GM19239 (cell line): ENCODE data around the gene BRD1.
"Not testable (repeated sequence)": the region's sequence is repeated elsewhere in the genome, so short reads cannot be mapped to it uniquely, and the experiment has no call there.

Source experiments
- DNase-seq: peaks from one replicate; pipeline ENCODE4 v3.0.0; 2011; ENCODE audit warnings: low spot score; ENCODE audit not compliant: insufficient read length
- FAIRE-seq: peaks from 2 replicates; lab custom pipeline; 2011; peaks lifted over from hg19 to GRCh38; lab: Jason Lieb, UNC

Gene BRD1

DNA sequence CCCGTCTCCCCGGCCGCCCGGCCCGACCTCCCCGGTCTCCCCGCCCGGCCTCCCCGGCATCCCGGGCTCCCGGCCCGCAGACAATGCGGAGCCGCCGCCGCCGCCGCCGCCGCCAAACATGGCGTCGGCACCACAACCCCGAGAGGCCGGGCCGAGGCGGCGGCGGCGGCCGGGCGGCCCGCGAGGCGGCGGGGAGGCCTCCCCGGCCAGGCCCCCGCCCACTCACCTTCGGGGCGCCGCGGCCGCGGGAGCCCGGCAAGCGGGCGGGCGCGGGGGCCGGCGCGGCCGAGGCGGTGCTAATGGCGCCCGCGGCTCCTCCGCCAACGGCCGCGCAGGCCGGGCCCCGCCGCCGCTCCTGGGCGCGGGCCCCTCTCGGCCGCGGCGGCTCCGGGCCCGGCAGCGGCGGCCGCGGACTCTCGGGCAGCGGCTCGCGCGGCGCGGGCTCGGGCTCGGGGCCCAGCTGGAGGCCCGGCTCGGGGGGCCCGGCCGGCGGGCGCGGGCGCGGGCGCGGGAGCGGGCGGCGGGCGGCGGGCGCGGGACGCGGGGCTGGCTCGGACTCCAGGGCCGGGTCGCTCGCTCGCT, 311 bp downstream of the BRD1 start:
- FAIRE-seq (no peak), DNase-seq (no peak)

- DNase-seq (peak; percentile 37), FAIRE-seq (no peak)
These were observed 936 bp downstream of the BRD1 start for GRCh38 chr22:49826603-49827270.

DNA sequence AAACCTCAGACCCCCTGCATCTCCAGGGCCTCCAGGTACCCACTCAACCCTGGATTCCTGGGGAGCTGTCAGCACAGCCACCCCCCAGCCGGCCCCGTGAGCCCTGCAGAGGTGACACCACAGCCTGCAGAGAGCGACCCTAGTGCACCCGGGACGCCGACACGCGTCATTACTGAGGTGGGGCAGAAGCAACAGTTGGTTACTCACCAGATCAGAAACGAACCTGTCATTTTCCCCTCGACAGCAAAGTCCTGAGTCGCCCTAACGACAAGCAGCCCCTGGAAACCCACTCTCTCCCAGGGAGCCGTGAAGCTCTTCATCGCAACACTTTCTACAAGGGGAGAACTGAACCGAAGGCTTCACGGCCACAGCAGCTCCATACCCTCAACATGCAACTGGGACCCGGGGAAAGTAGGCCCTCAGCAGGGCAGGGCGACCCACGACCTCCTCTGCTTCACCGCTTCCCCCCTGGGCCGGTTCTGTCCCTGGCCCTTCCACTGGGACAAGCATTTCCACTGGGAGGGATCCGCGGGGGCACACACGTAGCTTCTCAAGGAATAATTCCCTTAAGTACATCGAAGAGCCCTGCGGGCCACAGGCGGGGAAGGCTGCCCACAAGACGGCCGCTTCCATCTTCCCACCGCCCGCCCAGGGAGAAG, 1.6 kb downstream of the BRD1 start:
- peak; percentile 52 for FAIRE-seq
- DNase-seq, result no peak

DNA sequence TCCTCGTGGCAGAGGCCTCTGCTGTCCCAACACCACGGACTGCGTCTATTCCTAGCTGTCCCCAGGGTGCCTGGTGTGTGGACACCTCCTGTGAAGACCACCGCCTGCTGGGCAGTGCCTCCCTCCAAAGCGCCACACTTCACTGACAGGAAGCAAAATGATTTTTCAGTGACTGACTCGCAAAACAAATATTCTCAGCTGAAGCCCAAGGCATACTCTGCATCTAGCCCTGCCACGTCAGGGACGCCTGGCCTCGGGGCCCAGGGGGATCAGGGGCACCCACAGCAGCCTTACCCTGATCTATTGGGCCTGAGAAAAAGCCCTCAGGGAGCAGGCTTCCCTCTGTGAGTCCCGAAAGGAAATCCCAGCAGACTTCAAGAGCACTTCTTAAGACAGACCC, 2.2 kb downstream of the BRD1 start:
- DNase-seq, result no peak
- FAIRE-seq, result no peak

- no peak for DNase-seq
- no peak for FAIRE-seq
These were observed 2.7 kb downstream of the BRD1 start for GRCh38 chr22:49824936-49825335.

DNA sequence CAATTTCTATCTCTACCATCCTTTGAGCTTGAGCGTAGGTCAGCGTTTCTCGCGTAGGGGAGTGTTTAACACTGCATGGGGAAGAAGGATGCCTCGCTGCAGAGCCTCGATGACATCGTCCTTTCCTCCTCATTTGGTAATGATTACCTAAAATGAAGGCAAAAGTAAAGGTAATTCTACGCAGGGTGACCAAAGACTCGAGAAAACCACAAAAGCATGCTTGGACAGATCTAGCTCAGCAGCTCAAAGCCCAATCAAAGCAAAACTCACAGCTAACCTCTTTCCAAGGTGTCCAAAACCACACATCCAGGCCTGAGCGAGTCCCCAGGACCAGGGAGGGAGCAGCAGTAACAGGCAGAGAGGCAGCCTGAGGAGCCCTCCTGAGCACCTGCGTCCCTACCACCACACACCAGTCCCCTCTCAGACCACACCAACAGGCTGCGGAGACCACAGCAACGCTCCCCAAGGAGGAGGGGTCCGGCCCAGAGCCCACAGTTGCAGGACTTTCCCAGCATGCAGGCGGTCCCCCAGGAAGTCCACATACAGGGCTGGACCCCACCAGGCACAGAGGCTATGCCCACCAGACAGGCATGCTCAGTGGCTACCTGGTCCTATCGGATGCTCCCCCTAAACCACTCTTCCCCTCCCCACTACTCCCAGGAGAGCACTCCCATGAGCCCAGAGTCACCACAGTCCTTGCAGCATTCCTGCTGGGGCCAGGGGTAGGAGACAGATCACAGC, 3.3 kb downstream of the BRD1 start:
- peak; percentile 66 for FAIRE-seq
- peak; percentile 30 for DNase-seq

- FAIRE-seq, result no peak
- no peak for DNase-seq
These were observed 4.2 kb downstream of the BRD1 start for GRCh38 chr22:49823289-49824045.

GRCh38 chr22:49821741-49822140, 5.9 kb downstream of the BRD1 start:
- FAIRE-seq, result not testable (repeated sequence)

GRCh38 chr22:49820984-49821383, 6.7 kb downstream of the BRD1 start:
- FAIRE-seq (no peak), DNase-seq (no peak)

More at GRCh38 chr22:49821741-49822140, 5.9 kb downstream of the BRD1 start:
- DNase-seq, result not testable (repeated sequence)

GRCh38 chr22:49817359-49817758, 10.3 kb downstream of the BRD1 start:
- no peak for FAIRE-seq
- no peak for DNase-seq

- no peak for DNase-seq
These were observed 12.0 kb downstream of the BRD1 start for GRCh38 chr22:49815641-49816091.

GRCh38 chr22:49814856-49815255, 12.8 kb downstream of the BRD1 start:
- DNase-seq (no peak), FAIRE-seq (no peak)

More at GRCh38 chr22:49815641-49816091, 12.0 kb downstream of the BRD1 start:
- no peak for FAIRE-seq

DNA sequence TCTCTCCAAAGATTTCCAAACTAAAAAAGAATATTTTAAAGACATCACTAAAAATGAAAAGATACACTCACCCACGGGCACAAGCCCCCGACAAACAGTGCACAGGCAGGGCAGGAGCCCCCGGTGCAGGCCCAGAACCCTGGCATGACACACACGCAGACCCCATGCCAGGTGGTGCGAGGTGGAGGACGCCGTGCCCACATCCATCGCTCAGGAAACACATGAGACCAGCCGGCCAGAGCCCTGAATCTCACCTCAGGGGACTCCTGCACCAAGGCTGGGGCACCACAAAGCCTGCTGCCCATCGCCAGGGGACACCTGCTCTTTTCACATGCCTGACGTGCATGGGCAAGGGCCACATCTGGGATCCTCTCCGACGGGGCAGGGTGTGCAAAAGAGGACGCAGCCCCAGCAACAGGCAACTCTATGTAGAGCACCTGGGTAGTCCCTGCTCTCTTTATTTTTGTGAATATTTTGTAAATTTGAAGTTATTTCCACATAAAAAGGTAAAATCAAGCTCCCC, 13.4 kb downstream of the BRD1 start:
- no peak for DNase-seq
- no peak for FAIRE-seq

- FAIRE-seq (no peak), DNase-seq (no peak)
These were observed 14.8 kb downstream of the BRD1 start for GRCh38 chr22:49812838-49813237.

DNA sequence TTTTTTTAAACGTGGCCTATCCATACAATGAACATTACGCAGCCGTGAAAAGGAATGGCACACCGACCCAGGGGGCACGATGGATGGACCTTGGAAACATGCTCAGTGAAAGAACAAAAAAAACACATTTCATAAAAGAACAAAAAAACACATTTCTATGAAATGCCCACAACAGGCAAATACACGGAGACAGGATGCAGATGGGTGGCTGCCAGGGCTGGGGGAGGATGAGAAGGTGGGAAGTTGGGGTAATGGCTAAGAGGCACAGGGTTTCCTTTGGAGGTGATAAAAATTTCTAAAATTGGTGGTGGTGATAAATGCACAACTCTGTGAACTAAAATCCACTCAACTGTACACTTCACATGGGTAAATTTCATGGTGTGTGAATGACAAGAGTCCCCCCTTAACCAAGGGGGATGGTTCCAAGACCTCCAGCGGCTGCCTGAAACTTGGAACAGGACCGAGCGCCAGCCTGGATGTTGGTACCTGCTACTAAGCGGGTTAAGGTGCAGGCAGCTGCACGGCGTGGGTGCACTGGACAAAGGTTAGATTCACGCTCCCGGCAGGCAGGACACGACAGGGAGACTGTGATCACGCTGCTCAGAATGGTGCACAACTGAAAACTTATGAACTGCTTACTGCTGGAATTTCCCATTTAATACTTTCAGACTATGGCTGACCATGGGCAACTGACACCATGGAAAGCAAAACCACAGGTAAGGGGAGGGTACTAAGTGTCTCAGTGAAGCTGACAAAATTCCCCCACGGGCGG, 16.5 kb downstream of the BRD1 start:
- no peak for FAIRE-seq
- no peak for DNase-seq

DNA sequence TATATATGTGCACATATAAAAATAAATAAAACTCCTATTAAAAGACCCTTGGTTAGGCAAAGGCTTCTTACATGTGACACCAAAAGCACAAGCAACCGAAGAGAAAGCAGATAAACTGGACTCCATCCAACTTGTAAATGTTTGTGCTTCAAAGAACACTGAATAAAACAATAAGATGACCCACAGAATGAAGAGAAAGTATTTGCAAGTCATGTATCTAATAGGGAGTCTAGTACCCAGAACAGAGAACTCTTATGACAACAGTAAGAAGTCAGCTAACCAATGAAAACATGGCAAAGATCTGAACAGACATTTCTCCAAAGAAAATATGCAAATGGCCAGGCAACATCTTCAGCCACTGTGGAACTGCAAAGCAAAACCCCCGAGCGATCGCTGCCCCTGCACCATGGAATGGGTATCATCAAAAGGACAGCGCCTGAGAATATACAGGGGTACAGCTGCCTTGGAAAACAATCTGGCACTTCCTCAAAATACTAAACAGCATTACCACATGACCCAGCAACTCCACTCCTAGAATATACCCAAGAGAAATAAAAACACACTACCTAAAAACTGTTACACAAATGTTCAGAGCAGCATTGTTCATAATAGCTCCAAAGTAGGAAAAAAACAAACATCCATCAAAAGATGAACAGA, 17.2 kb downstream of the BRD1 start:
- DNase-seq (no peak), FAIRE-seq (no peak)

GRCh38 chr22:49807780-49808708, 19.6 kb downstream of the BRD1 start:
- DNase-seq (no peak), FAIRE-seq (no peak)

DNA sequence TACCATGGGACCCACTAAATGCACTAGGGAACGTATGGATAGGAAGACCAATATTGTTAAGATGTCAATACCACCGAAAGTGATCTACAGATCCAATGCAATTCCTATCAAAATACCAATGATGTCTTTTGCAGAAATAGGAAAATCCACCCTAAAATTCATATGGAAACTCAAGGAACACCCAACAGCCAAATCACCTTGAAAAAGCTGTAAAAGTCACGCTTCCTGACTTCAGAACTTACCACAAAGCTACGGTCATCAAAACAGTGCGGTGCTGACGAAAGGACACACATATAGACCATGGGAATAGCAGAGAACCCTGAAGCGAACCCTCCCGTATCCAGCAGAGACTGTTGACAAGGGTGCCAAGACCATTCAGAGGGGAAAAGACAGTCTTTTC, 20.5 kb downstream of the BRD1 start:
- FAIRE-seq (no peak), DNase-seq (no peak)
